Spleen (tissue), 11 donors: ENCODE results near the gene ALDOB. TPM values are rescaled to one million over a fixed set of nuclear protein-coding genes. Genes with fewer than 3 reads are reported as not detected.

Experiments used
- DNase-seq: peaks from one replicate; pipeline ENCODE4 v3.0.0-alpha.2; 2020
- H3K27ac ChIP-seq, 8 donors: fragments of 200-600 bp; sonication (generic) in 7 of 8; 1 replicate in 4 of 8; 2 replicates in 4 of 8; pipeline versions ENCODE4 v1.5.0 to v1.8.0; 2016 to 2021; ENCODE audit warnings: inconsistent platforms in 4 of 8, mild to moderate bottlenecking in 4 of 8, moderate library complexity in 1 of 8
- H3K27me3 ChIP-seq, 7 donors: fragments of 200-600 bp; sonication (generic) in 6 of 7; replicated peaks in 1 of 7; 1 replicate in 4 of 7; 2 replicates in 3 of 7; pipeline versions ENCODE4 v1.5.0 to v1.8.0; 2016 to 2021; ENCODE audit warnings: inconsistent platforms in 3 of 7, mild to moderate bottlenecking in 1 of 7
- H3K36me3 ChIP-seq, 6 donors: fragments of 200-600 bp; sonication (generic) in 5 of 6; 1 replicate in 4 of 6; 2 replicates in 2 of 6; pipeline versions ENCODE4 v1.5.0 to v1.8.0; 2016 to 2021; ENCODE audit warnings: inconsistent platforms in 2 of 6
- H3K4me1 ChIP-seq, 6 donors: fragments of 200-600 bp; sonication (generic) in 5 of 6; 1 replicate in 3 of 6; 2 replicates in 3 of 6; pipeline versions ENCODE4 v1.5.0 to v1.8.0; 2016 to 2021; ENCODE audit warnings: inconsistent platforms in 3 of 6
- H3K4me3 ChIP-seq, 8 donors: fragments of 200-600 bp; sonication (generic) in 7 of 8; 1 replicate in 4 of 8; 2 replicates in 4 of 8; pipeline versions ENCODE4 v1.5.0 to v1.8.0; 2016 to 2021; ENCODE audit warnings: inconsistent platforms in 4 of 8, mild to moderate bottlenecking in 4 of 8, moderate library complexity in 2 of 8
- H3K9me3 ChIP-seq, 8 donors: fragments of 200-600 bp; sonication (generic) in 7 of 8; 1 replicate in 4 of 8; 2 replicates in 4 of 8; pipeline versions ENCODE4 v1.5.0 to v1.8.0; 2016 to 2021; ENCODE audit warnings: inconsistent platforms in 4 of 8
- CTCF ChIP-seq, 11 experiments: fragments of 200-600 bp in 7 of 11; fragments of 450-650 bp in 4 of 11; sonication (generic) in 4 of 11; IDR thresholded peaks in 8 of 11; conservative IDR thresholded peaks in 3 of 11; 1 replicate in 7 of 11; 2 replicates in 4 of 11; pipeline versions ENCODE4 v1.4.0 to v1.8.0; 2016 to 2021; ENCODE audit warnings: antibody characterized with exemption in 11 of 11, inconsistent platforms in 4 of 11, mild to moderate bottlenecking in 1 of 11
- POLR2A ChIP-seq, 3 donors: fragments of 450-650 bp; IDR thresholded peaks; one replicate each; pipeline ENCODE4 v1.5.1; 2017; ENCODE audit warnings: antibody characterized with exemption in 3 of 3, mild to moderate bottlenecking in 1 of 3
- POLR2AphosphoS5 ChIP-seq, 3 donors: sonication (generic); formaldehyde crosslinking; IDR thresholded peaks; one replicate each; pipeline ENCODE4 v1.5.1; 2017; ENCODE audit warnings: antibody characterized with exemption in 3 of 3
- WGBS, 5 donors: extraction: QIAGEN DNeasy Blood & Tissue Kit in 3 of 5; methylation state at CpG; one replicate each; pipeline versions ENCODE4 v1.1.5 to v1.1.7; 2013 to 2018; 5-methylcytosine and 5-hydroxymethylcytosine counted together
- intact Hi-C: fragments of 100-400 bp; cut with DNase I; formaldehyde crosslinking; loops from one replicate; pipeline ENCODE4 v1.15.0; 2023; ENCODE audit warnings: low total_unique reads
- polyA plus RNA-seq, 3 donors: library from polyadenylated mRNA; stranded (reverse); fragments of 200-250 nt; gene quantifications; one replicate each; pipeline ENCODE4 v1.2.1, GENCODE V29; 2013
- total RNA-seq, 7 donors: library from RNA; depleted of rRNA in 3 of 7; stranded (reverse); fragments of >200 nt in 3 of 7; fragmentation: NEBNext Ultra II Directional in 4 of 7; extraction: Animal tissue kit (Norgen Biotek cat#: 25700) in 4 of 7; gene quantifications; one replicate each; pipeline versions ENCODE4 v1.1.0 to v1.2.1, GENCODE V29; 2016 to 2021
- donor health status: healthy with polysubstance abuse.
- donor health status: DM: no; HTN: no; CAD: no; lungs with moderate emphysema.
- donor health status: DM: no; HTN: no; CAD: no.
- donor health status: Bipolar disorder and iron deficiency.
- donor health status: healthy.
- donor health status: DM: no; HTN: no; CAD: no.
- donor health status: DM: yes; HTN: yes; CAD: no.

Gene ALDOB
- total and polyA plus RNA-seq, 10 donors: 0.15 to 0.83 (median 0.40) TPM; not detected in 6

- 88 to 94% (median 91%) methylated on average over 4 of the region's 4 CpGs for WGBS, 5 donors
These were observed 18.4 kb upstream of the ALDOB start for GRCh38 chr9:101453776-101454570.

GRCh38 chr9:101451498-101451897, 15.9 kb upstream of the ALDOB start:
- Histone ChIP-seq H3K27me3 (peaks cover 0 to 48% (median 4%) of the 10 kb centered on the region in 7 donors), H3K4me3 (no peak overlapping the region), H3K9me3 (peaks cover 0 to 10% (median 3%) of the 10 kb centered on the region in 8 donors), H3K27ac (no peak overlapping the region), H3K36me3 (no peaks in the 10 kb centered on the region), H3K4me1 (peaks cover 0 to 15% (median 5%) of the 10 kb centered on the region in 6 donors)
- 89 to 97% (median 91%) methylated on average over 4 of the region's 4 CpGs for WGBS, 5 donors
- TF ChIP-seq POLR2A (IDR thresholded peaks at IDR 0.05): no peak
- TF ChIP-seq POLR2AphosphoS5 (IDR thresholded peaks at IDR 0.05): no peak
- no peak for TF ChIP-seq CTCF (IDR thresholded peaks at IDR 0.05 in 8 of 11, conservative IDR thresholded peaks at IDR 0.05 in 3 of 11)
- intact Hi-C loops: no loop called here
- DNase-seq: no peak

More at GRCh38 chr9:101453776-101454570, 18.4 kb upstream of the ALDOB start:
- H3K36me3 ChIP-seq: no peaks in the 10 kb centered on the region
- no peak overlapping the region for H3K4me3 ChIP-seq
- H3K27me3 ChIP-seq: peaks cover 0 to 27% (median 0%) of the 10 kb centered on the region in 7 donors
- peaks cover 0 to 10% (median 3%) of the 10 kb centered on the region in 8 donors for H3K9me3 ChIP-seq
- peaks cover 0 to 7% (median 5%) of the 10 kb centered on the region in 6 donors for H3K4me1 ChIP-seq
- TF ChIP-seq POLR2A (IDR thresholded peaks at IDR 0.05) (no peak), POLR2AphosphoS5 (IDR thresholded peaks at IDR 0.05) (no peak), CTCF (IDR thresholded peaks at IDR 0.05 in 8 of 11, conservative IDR thresholded peaks at IDR 0.05 in 3 of 11) (no peak)
- no peak for DNase-seq
- H3K27ac ChIP-seq: no peak overlapping the region
- intact Hi-C loops: no loop called here

GRCh38 chr9:101450931-101451330, 15.4 kb upstream of the ALDOB start:
- no peak for DNase-seq
- TF ChIP-seq POLR2AphosphoS5 (IDR thresholded peaks at IDR 0.05) (no peak), CTCF (IDR thresholded peaks at IDR 0.05 in 8 of 11, conservative IDR thresholded peaks at IDR 0.05 in 3 of 11) (no peak), POLR2A (IDR thresholded peaks at IDR 0.05) (no peak)
- no peak overlapping the region for H3K27ac ChIP-seq
- no peaks in the 10 kb centered on the region for H3K36me3 ChIP-seq
- H3K4me3 ChIP-seq: no peak overlapping the region
- H3K4me1 ChIP-seq: peaks cover 0 to 15% (median 5%) of the 10 kb centered on the region in 6 donors
- H3K9me3 ChIP-seq: peaks cover 0 to 10% (median 3%) of the 10 kb centered on the region in 8 donors
- intact Hi-C loops: no loop called here
- H3K27me3 ChIP-seq: peaks cover 0 to 51% (median 4%) of the 10 kb centered on the region in 7 donors
- WGBS, 5 donors: 55 to 65% (median 64%) methylated on average over 4 of the region's 4 CpGs

- peaks cover 0 to 10% (median 3%) of the 10 kb centered on the region in 8 donors for H3K9me3 ChIP-seq
- 2 to 3% (median 2%) methylated on average over 22 to 40 of the region's 40 CpGs for WGBS, 5 donors
- intact Hi-C loops: no loop called here
- H3K4me3 ChIP-seq: peak overlapping the region; percentile 29 to 73 (median 40)
- peaks cover 0 to 15% (median 5%) of the 10 kb centered on the region in 6 donors for H3K4me1 ChIP-seq
- TF ChIP-seq POLR2AphosphoS5 (IDR thresholded peaks at IDR 0.05): peak; percentile 31 to 59 (median 58)
- TF ChIP-seq POLR2A (IDR thresholded peaks at IDR 0.05): no peak
- TF ChIP-seq CTCF (IDR thresholded peaks at IDR 0.05 in 8 of 11, conservative IDR thresholded peaks at IDR 0.05 in 3 of 11): peak; percentile 21 to 72 (median 59)
- DNase-seq: peak; percentile 91
- no peaks in the 10 kb centered on the region for H3K36me3 ChIP-seq
- H3K27me3 ChIP-seq: peaks cover 0 to 51% (median 4%) of the 10 kb centered on the region in 7 donors
- H3K27ac ChIP-seq: peak overlapping the region in 7 of 8 donors; percentile 22 to 77 (median 60)
These were observed 13.6 kb upstream of the ALDOB start for GRCh38 chr9:101449071-101449721.
